GM18508 (cell line): ENCODE measurements around the gene ADRB2.

Experiments
- ATAC-seq: cut with Tn5 transposase; IDR thresholded peaks from one replicate; pipeline ENCODE4 v1.9.1; 2021; ENCODE audit warnings: moderate number of reproducible peaks; ENCODE audit not compliant: insufficient read depth, unreplicated experiment

Gene ADRB2

GRCh38 chr5:148804393-148804792, 22.0 kb upstream of the ADRB2 start:
- no peak for ATAC-seq

GRCh38 chr5:148805326-148806290, 20.8 kb upstream of the ADRB2 start:
- ATAC-seq, result peak; percentile 31

- no peak for ATAC-seq
Measured at GRCh38 chr5:148806520-148806931, 19.9 kb upstream of the ADRB2 start.

DNA sequence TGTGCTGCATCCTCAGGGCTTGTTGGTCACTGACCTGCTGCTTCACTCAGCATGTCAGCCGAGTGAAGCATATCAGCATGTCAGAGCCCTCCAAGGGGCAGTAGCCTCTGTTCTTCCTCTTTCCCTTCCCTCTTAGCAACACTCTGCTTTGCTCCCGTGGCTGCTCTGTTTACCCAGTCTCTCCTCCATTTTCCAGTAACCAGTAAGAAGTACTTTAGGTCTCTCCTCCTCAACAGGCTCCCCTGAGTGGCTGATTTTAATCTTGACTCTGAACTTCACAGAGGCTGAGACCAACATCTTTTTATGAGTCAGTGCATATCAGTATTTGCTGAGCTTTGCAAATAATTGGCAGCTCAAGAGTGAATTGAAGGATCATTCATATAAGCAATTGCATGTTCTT, 18.6 kb upstream of the ADRB2 start:
- no peak for ATAC-seq

DNA sequence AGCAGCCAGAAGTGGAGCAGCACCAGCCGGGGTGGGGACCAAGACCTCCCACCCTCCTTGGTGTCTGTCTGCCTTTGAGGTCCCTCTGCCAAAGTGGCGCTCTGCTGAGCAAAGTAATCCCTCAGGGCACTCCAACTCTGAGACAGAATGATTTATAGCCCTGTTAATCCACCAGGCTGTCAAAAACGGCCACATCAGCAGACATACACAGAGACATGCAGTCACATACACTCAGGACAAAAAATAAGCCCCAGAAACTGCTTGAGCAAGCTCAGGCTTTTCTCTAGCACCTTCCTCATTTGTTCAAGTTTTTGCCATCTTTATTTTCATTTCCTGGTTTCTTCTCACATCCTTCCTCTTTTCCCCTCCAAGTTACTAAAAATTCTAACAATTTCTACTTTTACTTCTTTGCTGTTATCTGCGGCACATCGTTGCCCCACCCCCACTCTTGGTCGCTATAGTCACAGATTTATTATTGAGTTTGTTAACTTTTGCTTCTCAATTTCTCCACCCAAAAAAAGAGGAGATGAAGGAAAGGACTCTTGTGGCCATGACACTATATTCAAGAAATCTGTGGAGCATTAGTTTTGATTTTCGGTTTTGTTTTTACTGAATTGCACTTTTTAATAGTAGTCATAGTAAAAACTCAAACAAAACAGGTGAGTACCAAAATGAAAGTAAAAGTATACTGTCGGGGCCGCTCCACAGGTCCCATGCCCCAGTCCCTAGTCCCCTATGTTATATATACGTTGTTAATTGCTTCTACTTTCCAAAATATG, 17.4 kb upstream of the ADRB2 start:
- ATAC-seq, result peak; percentile 56

- ATAC-seq, result no peak
Measured at GRCh38 chr5:148809781-148810524, 16.5 kb upstream of the ADRB2 start.

DNA sequence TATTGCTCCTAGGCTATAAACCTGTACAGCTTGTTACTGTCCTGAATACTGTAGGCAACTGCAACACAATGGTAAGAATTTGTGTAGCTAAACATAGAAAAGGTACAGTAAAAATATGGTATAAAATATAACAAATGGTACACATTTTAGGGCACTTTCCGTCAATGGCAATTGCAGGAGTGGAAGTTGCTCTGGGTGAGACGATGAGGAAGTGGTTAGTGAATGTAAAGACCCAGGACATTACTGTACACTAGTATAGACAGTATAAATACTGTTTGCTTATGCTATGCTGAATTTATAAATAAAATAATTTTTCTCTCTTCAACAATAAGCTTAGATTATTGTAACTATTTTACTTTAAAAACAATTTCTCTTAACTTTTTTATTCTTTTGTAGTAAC, 15.6 kb upstream of the ADRB2 start:
- ATAC-seq, result no peak

DNA sequence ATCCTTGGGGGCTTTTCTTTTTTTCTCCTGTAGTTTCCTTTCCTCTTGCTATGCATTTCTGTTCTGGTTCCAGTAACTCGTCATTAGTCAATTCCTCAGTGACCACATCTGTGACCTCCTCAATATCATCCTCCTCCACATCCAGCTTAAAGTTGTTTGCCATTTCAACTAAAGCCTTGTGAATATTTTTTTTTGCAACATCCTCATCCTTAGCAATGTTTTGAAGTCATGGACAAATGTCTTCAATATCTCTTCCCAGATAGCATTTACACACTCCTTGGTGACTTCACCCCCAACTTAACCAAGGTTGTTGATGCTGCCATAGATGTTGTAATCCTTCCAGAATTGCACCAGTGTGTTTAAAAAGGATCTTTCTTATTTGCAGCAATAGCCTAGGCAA, 14.7 kb upstream of the ADRB2 start:
- ATAC-seq, result no peak

- ATAC-seq, result no peak
Measured at GRCh38 chr5:148815086-148815485, 11.3 kb upstream of the ADRB2 start.

DNA sequence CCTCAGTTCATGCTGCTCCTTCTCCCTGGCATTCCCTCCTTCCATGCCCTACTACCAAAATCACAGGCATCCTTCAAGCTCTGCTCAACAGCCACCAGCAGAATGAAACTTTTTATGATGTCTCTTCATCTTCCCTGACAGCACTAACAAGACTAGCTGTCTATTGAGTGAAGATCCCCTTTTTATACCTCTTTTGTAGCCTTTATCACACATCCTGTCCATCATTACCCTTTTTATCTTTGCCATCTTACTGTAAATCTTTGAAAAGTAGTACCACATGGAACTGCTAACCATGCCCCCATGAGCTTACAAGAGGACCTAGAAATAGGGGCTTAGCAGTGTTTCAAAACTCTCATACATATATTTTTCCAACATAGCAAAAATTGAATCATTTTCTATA, 10.8 kb upstream of the ADRB2 start:
- ATAC-seq, result no peak

GRCh38 chr5:148816357-148816756, 10.1 kb upstream of the ADRB2 start:
- no peak for ATAC-seq

DNA sequence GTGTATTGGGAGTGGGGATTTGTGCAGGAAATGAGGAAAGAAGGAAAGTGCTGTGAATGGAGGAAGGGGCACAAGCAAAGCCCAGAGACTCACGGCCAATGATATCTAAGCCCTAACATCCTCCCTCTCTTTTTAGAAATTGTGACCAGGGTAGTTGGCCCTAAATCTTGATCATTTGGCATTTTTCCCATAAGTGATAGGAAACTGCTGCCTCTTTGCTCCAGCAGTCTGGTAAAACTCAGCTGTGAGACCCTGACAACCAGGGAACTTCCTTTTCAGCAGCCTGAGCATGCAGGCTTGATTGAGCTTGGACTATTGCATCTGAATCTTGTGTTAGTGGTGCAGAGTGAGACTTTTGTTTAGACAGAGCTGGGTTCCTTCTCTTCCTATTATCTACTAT, 9.6 kb upstream of the ADRB2 start:
- no peak for ATAC-seq

GRCh38 chr5:148817606-148818005, 8.8 kb upstream of the ADRB2 start:
- ATAC-seq, result no peak

DNA sequence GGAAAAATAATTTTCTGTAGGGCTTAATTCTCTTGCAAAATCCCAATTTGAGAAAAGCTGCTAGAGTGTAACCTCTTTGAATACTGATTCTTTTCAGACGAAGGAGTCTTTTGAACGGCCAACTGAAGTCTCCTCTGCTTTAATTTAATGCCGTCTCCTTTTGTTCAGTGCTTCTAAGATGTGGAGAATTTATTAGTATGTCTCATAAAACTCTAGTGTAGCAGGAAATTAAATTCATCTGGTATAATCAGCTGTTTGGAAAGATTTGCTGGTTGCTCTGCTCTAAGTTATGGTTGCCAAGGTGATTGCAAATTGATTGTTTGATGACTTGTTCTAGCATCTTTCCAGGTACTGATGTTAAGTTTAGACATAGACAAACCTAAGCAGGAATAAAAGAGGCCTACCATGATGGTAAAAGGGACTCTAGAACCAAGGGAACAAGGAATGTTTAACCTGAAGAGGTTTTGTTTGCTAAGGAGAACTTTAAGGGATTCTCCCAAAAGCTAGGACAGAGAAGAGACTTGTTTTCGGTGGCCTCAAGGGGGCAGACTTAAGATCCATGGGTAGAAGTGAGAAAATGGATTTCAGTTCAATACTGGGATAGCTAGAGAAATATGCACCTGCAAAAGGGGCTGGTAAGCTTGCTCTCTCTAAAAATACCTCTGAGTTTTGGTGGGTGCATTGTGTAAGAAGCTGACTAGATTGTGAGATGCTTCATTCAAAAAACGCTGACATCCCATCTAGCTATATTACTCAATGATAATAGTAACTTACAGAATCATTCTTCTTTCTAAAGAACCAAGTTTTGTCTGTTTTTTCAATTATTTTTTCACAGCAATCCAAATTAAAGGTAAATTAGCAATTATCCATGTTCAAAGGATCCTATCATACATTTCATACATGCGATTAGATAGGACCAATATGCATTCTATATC, 5.7 kb upstream of the ADRB2 start:
- ATAC-seq, result no peak

- ATAC-seq, result no peak
Measured at GRCh38 chr5:148823871-148824270, 2.5 kb upstream of the ADRB2 start.

GRCh38 chr5:148825716-148826052, 727 bp upstream of the ADRB2 start:
- peak; percentile 1 for ATAC-seq

DNA sequence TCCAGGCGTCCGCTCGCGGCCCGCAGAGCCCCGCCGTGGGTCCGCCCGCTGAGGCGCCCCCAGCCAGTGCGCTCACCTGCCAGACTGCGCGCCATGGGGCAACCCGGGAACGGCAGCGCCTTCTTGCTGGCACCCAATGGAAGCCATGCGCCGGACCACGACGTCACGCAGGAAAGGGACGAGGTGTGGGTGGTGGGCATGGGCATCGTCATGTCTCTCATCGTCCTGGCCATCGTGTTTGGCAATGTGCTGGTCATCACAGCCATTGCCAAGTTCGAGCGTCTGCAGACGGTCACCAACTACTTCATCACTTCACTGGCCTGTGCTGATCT, 294 bp downstream of the ADRB2 start:
- no peak for ATAC-seq

DNA sequence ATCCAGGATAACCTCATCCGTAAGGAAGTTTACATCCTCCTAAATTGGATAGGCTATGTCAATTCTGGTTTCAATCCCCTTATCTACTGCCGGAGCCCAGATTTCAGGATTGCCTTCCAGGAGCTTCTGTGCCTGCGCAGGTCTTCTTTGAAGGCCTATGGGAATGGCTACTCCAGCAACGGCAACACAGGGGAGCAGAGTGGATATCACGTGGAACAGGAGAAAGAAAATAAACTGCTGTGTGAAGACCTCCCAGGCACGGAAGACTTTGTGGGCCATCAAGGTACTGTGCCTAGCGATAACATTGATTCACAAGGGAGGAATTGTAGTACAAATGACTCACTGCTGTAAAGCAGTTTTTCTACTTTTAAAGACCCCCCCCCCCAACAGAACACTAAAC, 1.3 kb downstream of the ADRB2 start:
- no peak for ATAC-seq

DNA sequence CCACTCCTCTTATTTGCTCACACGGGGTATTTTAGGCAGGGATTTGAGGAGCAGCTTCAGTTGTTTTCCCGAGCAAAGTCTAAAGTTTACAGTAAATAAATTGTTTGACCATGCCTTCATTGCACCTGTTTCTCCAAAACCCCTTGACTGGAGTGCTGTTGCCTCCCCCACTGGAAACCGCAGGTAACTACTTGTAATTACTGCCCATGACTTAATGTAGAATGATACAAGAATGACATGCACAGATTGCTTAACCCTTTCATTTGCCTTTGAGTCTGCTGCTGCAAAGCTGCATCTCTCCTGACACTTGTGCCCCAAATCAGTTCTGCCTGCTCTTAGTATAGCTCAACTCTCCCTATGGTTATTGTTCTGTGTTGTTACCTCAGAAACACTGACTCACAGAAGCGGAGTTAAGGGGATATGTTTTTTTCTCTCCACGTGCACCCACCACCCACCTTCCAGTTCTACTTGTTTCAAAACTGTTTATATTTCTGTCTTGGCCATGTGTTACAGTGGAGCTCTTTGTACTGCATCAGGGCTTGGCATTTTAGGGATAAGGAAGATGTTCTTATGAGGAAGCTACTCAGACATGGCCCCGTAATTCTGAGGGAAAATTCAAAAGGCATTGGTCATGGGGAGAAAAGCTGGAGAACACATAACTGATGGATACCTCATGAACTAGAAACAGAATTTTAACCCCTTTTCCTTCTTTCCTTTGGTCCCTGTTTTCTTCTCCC, 2.3 kb downstream of the ADRB2 start:
- no peak for ATAC-seq
